IPS-18a (cell line): ENCODE data around the gene B4GALNT1.

Experiments
- H3K27ac ChIP-seq: one replicate; pipeline ENCODE4 v1.5.1; 2013; ENCODE audit warnings: low read length
- H3K27me3 ChIP-seq: one replicate; pipeline ENCODE4 v1.6.1; 2013; ENCODE audit warnings: mild to moderate bottlenecking, low read length; ENCODE audit not compliant: control insufficient read depth, insufficient read depth
- H3K36me3 ChIP-seq: one replicate; pipeline ENCODE4 v1.6.1; 2013; ENCODE audit warnings: low read depth, low read length; ENCODE audit not compliant: control insufficient read depth
- H3K4me1 ChIP-seq: one replicate; pipeline ENCODE4 v1.6.1; 2013; ENCODE audit warnings: low read depth, low read length; ENCODE audit not compliant: control insufficient read depth
- H3K4me3 ChIP-seq: one replicate; pipeline ENCODE4 v1.5.1; 2013; ENCODE audit warnings: low read length
- H3K9ac ChIP-seq: one replicate; pipeline ENCODE4 v1.6.1; 2013; ENCODE audit warnings: mild to moderate bottlenecking, low read length, moderate library complexity
- H3K9me3 ChIP-seq: one replicate; pipeline ENCODE4 v1.6.1; 2013; ENCODE audit warnings: low read depth, low read length; ENCODE audit not compliant: control insufficient read depth

Gene B4GALNT1

DNA sequence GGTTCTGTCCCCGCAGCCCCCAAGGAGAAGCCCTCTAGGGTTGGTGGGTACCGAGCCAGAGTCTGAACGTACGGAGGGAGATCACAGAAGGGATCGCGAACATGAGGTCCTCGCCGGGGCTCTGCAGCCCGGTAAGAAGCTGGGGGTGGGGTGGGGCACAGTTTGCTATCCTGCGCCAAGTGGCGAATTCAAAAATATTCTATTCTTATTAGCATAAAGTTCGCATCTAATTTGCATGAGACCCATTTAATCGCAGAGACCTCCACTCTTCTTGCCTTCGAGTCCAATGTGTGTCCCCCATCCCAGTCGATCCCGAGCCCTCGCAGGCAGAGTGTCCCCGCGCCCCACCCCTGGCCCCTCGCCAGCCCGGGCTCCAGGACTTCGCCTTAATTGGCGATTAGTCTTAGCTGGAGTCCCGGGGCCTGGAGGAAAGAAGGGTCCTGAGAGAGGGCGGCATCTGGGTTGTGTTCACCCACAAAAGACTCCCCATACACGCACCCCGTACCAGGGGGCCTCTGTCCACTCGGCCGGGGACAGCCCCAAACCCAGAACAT is 22.4 kb downstream of the B4GALNT1 start:
- Histone ChIP-seq H3K9me3 (no peaks in the 10 kb centered on the region), H3K27me3 (peaks cover 49% of the 10 kb centered on the region), H3K36me3 (peaks cover 4% of the 10 kb centered on the region), H3K9ac (no peak overlapping the region), H3K27ac (no peak overlapping the region), H3K4me3 (peak overlapping the region; percentile 69), H3K4me1 (peaks cover 25% of the 10 kb centered on the region)

DNA sequence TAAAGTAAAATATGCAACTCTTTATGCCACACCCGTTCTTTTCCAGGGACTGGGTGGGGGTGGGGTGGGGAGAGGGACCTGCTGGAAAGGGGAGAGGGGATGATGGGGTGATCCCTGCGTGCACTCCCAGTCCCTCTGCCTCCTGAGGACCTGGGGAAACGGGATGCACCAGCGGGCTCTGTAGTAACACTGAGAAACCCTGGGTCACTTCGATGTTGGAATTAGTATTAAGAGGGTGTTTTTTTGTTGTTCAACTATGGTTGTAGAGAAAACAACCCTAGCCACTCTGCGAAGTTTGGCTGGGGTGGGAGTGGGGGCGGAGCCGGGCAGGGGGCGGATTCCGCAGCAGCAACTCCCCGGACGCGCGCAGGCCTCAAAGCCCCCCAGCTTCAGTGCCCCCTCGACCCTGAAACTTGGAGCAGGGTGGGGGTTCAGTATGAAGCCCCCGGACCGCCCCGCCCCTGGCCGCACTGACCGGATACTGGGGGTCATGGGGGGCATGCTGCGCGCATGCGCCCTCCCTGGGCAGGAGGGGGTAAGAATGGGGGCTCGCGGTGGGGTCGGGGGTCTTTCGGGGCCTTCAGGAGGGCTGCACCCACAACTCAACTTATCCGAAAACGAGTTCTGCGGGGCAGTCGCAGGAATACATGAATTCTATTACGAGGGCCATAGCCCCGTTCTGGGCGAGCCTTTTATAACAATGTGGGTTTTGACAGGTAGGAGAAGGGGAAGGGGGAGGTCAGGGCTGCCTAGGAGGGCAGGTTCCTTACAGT is 23.0 kb downstream of the B4GALNT1 start:
- peaks cover 29% of the 10 kb centered on the region for H3K4me1 ChIP-seq

DNA sequence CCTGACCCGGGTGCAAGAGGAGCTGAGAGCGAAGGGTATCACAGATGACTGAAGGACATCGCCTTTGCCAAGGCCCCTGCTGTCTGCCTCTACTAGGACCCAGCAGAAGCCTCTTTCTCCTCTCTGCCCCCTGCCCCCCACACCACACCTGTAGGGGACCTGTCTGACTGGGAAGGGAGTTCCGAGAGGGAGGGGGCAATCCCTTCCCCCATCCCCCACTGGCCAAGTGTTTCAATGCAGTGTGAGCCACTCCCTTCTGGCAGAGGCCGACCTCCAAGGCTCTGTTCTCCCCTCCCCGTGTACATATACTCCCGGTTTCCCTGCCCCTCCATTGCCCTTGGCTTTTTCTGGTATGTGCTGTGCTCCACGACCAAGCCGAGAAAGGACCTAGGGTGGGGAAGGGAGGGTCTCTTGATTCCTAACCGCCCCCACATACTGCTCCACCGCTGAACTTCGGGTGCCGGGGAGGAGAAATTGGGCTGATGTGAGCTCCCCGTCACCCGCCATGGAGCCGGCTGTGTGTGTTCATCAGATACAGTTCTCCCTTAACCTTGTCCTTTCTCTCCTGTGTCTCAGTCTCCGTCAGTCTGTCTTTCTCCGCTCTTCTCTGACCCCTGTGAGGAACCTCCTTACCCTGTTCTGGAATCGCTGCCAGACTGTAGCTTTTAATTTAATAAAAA is 23.8 kb downstream of the B4GALNT1 start:
- H3K9me3 ChIP-seq, result no peaks in the 10 kb centered on the region
- no peak overlapping the region for H3K27ac ChIP-seq
- peaks cover 4% of the 10 kb centered on the region for H3K36me3 ChIP-seq
- H3K9ac ChIP-seq, result no peak overlapping the region
- H3K4me1 ChIP-seq, result peaks cover 28% of the 10 kb centered on the region
- H3K4me3 ChIP-seq, result peak overlapping the region; percentile 69
- peaks cover 39% of the 10 kb centered on the region for H3K27me3 ChIP-seq

More for the DNA sequence above, 23.0 kb downstream of the B4GALNT1 start:
- Histone ChIP-seq H3K27me3 (peaks cover 42% of the 10 kb centered on the region), H3K36me3 (peaks cover 4% of the 10 kb centered on the region), H3K27ac (no peak overlapping the region), H3K4me3 (peak overlapping the region; percentile 69), H3K9me3 (no peaks in the 10 kb centered on the region), H3K9ac (no peak overlapping the region)

DNA sequence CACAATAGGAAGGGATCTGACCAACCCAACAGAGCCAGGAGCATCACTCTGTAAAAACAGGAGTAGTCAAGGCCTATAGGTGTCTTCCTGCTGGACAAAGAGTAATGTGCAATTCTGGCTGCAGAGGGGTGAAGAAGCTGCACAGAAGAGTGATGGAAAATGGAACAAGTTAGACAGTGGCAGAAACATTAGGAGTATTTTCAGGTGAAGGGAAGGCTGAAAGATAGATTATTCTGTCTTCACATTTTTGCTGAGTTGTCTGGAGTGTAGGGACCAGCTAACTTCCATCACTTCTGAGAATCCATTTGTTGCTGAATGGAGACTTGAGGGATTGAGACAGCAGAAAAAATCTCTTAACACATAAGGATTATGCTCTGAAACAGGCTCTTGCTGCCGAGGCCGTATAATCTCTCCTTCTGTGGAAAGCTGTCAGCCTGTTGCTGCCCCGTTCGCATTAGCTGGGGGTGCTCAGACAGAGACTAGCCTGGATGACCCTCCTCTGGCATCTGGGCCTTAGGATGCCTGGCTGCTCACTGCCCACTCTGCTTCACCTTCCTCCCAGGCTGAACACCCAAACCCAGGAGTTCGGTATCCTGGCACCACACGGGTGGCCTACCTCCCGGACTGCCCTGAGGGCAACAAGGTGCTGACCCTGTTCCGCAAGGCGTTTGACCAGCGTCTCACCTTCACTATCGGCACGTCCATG is 24.9 kb downstream of the B4GALNT1 start:
- Histone ChIP-seq H3K9ac (no peak overlapping the region), H3K27me3 (peaks cover 29% of the 10 kb centered on the region), H3K4me3 (no peak overlapping the region), H3K4me1 (peaks cover 30% of the 10 kb centered on the region), H3K27ac (no peak overlapping the region), H3K36me3 (peaks cover 4% of the 10 kb centered on the region), H3K9me3 (no peaks in the 10 kb centered on the region)

DNA sequence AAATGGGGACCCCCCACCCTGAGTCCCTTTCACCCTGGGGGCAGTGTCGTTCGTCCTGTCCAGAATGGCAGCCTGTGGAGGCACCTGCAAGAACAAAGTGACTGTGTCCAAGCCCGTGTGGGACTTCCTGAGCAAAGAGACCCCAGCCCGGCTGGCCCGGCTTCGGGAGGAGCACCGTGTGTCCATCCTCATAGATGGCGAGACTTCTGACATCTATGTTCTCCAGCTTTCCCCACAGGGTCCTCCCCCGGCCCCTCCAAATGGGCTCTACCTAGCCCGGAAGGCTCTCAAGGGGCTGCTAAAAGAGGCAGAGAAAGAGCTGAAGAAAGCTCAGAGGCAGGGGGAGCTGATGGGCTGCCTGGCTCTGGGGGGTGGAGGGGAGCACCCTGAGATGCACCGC is 26.2 kb downstream of the B4GALNT1 start:
- H3K36me3 ChIP-seq, result peaks cover 8% of the 10 kb centered on the region
- H3K27me3 ChIP-seq, result peaks cover 16% of the 10 kb centered on the region
- no peaks in the 10 kb centered on the region for H3K9me3 ChIP-seq
- H3K4me1 ChIP-seq, result peaks cover 26% of the 10 kb centered on the region
- H3K9ac ChIP-seq, result no peak overlapping the region
- H3K27ac ChIP-seq, result no peak overlapping the region
- H3K4me3 ChIP-seq, result no peak overlapping the region

DNA sequence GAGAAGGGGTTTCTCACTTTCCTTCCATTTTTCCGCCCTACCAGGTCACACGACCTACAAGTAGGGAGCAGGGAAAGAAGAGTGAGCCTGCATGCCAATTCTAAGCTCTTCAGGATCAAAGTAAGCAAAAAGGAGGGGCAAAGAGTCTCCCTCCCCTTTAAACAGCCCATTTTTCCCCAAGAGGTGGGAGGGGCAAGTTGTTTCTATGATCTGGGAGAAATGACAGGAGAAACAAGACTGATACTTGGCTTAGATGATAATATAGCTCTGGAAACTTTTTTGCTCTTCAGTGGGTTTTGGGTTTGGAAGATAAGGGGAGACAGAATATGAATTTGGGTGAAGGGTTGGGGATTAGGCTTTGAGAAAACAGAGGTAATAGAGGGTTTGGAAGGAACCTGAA is 26.6 kb downstream of the B4GALNT1 start:
- Histone ChIP-seq H3K4me1 (peaks cover 26% of the 10 kb centered on the region), H3K27ac (no peak overlapping the region), H3K9ac (no peak overlapping the region), H3K4me3 (no peak overlapping the region), H3K9me3 (no peaks in the 10 kb centered on the region), H3K27me3 (peaks cover 15% of the 10 kb centered on the region), H3K36me3 (peaks cover 12% of the 10 kb centered on the region)

DNA sequence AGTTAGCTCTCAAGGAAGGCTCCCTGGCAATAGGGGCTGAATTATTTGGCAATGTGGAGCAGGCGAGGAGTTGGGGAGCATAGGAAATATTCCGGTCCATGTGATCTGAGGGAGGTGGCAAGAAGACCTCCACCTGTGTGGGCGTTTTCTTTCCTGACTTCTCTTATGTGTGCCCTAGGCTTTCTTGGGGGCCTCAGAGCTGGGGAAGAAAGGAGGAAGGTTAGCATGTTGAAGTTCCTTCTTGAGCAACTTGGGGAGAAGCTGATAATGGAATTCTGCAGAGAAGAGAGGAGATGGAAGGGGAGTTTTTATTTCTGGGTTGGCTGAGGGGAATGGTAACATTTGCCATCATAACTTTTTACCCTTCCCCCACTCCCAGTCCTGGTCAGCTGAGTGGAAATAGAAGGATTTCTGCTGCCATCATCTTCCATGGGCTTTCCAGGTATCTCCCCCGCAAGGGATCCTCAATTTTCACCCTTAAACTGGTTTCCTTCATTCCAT is 27.1 kb downstream of the B4GALNT1 start:
- no peak overlapping the region for H3K27ac ChIP-seq
- peak overlapping the region; percentile 89 for H3K4me3 ChIP-seq
- peaks cover 14% of the 10 kb centered on the region for H3K36me3 ChIP-seq
- no peak overlapping the region for H3K9ac ChIP-seq
- peaks cover 12% of the 10 kb centered on the region for H3K27me3 ChIP-seq
- H3K9me3 ChIP-seq, result no peaks in the 10 kb centered on the region
- H3K4me1 ChIP-seq, result peaks cover 26% of the 10 kb centered on the region

DNA sequence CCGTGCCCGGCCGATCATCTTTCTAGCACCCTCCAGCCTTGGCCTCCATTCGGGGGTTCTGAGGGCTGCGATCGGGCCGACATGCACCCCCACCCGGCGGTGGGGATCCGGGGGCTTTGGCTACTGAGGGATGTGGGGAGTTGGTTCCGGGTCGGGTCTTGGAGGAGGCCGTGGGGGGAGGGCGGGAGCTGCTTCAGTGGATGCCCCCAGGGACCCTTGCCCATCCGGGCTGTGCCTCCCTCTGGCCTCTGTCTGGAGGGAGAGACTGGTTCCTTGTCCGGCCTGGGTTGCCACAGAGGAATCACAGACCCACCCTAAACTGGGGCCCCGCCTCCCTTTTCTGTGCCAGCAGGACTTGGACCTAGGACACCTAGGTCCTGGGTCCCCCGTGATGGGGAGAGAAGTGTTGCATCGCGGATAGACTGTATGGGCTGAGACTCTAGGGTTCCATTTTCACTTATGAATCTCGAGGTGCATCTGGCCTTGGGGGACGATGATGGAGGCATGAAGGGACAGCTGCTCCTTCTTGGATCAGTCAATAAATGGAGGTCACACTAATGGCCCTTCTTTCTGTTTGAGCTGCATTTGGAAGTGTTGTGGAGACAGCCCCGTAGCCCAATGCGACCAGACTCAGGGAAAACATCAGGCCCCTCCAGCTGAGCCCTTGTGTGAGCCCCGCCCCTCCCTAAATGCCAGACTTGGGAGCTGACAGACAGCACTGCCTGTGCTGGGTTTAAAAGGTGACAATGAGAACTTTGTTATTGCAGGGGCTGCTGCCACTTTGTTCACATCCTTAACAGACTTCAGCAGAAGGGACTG is 27.8 kb downstream of the B4GALNT1 start:
- H3K9ac ChIP-seq, result peak overlapping the region; percentile 77
- peaks cover 5% of the 10 kb centered on the region for H3K27me3 ChIP-seq
- peaks cover 17% of the 10 kb centered on the region for H3K36me3 ChIP-seq
- H3K27ac ChIP-seq, result no peak overlapping the region
- H3K4me1 ChIP-seq, result peaks cover 26% of the 10 kb centered on the region
- peak overlapping the region; percentile 89 for H3K4me3 ChIP-seq
- H3K9me3 ChIP-seq, result no peaks in the 10 kb centered on the region

DNA sequence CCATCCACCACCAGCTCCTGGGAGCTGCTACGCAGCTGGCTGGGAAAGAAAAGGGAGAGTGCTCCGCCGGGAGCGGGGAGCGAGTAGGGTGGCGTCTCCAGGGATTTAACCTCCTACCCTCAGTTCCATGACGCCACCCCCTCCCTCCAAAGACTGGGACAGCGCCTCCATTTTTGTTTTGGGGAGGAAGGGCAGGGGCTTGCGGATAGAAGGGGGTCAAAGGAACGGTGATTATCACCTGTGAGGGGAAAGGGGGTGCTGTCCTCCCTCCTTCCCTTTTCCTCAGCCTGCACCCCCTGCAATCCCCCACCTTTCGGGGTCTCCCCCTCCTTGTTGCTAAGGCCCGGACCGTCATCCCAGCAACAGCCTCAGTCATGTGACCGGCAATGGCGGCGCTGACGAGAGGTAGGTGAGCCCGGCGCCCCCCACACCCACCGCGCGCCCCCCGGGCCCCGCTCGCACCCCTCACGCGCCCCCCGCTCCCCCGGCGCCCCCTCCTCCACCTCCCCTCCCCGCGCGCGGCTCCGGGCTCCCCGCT is 28.5 kb downstream of the B4GALNT1 start, which contains the start of gene DTX3:
Gene DTX3, plus strand, starts transcription at position 371 of the 538 bp plus-strand sequence. CDS start 1,694 bp downstream, outside the sequence.
- no peaks in the 10 kb centered on the region for H3K27me3 ChIP-seq
- H3K9ac ChIP-seq, result peak within 1 kb of the TSS; percentile 77
- H3K36me3 ChIP-seq, result peaks cover 18% of the 10 kb centered on the region
- H3K27ac ChIP-seq, result peak within 1 kb of the TSS; percentile 91
- peak within 1 kb of the TSS; percentile 89 for H3K4me3 ChIP-seq
- no peaks in the 10 kb centered on the region for H3K9me3 ChIP-seq
- H3K4me1 ChIP-seq, result peaks cover 26% of the 10 kb centered on the region

DNA sequence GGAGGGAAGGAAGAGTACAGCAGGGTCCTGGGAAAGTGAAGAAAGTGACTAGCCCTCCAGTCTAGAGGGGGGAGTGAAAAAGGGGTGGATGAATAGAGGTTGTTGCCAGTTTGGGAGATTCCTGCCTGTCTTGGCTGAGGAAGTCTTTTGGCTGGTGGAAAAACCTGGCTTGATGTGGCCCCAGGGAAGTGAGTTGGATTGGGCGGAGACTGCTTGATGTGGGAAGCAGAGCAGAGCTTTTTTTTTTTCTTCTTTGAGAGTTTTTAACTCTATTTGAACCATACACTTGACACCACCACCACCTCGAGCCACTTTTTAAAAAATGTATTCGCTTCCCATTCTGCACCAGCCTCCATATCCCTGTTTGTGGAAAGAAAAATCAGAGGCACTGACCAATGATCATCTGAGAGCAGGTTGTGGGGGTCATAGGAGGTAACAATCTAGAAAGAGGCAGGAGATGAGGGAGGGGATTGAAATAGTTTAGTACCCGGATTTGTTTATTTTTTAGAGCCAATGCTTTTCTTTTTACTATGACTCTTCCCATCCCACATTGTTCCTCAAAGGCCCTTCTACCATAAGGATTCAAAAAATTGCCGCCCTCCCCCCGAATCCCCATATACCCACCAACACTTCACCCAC is 29.1 kb downstream of the B4GALNT1 start:
- peaks cover 20% of the 10 kb centered on the region for H3K36me3 ChIP-seq
- H3K27ac ChIP-seq, result peak overlapping the region; percentile 91
- peak overlapping the region; percentile 89 for H3K4me3 ChIP-seq
- H3K27me3 ChIP-seq, result no peaks in the 10 kb centered on the region
- H3K9me3 ChIP-seq, result no peaks in the 10 kb centered on the region
- H3K4me1 ChIP-seq, result peaks cover 20% of the 10 kb centered on the region
- H3K9ac ChIP-seq, result peak overlapping the region; percentile 77
